ENCODE measurements around the gene RNF186.

Gene RNF186

DNA sequence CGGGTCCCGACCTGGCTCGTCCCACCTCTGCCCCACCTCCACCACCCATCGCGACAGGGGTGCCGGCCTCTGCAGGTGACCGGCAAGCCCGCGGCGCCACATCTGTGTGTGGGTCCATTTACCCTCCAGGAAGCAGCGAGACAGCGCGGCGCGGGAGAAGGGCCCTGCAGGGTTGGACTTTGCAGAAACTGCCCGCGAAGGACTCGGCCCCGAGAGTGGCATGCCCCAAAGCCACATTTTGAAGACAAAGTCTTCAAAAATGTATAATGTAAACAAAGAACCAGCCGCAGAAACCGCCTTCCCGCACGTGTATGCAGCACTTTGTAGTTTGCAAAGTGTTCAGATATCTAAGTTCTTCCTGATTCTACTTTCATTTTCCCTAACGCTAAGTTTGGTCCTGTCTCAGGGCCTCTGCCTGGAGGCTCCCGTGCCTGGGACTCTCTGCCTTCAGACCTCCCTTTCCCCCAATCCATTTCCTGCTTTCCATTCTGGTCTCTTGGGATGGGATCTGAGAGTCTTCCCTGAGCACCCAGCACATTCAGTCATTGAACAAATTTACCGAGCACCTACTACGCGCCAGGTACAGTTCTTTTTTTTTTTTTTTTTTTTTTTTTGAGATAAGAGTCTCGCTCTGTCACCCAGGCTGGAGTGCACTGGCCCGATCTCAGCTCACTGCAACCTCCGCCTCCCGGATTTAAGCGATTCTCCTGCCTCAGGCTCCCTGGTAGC is 14.8 kb downstream of the RNF186 start (continued):
- TF ChIP-seq, protein P1, sequence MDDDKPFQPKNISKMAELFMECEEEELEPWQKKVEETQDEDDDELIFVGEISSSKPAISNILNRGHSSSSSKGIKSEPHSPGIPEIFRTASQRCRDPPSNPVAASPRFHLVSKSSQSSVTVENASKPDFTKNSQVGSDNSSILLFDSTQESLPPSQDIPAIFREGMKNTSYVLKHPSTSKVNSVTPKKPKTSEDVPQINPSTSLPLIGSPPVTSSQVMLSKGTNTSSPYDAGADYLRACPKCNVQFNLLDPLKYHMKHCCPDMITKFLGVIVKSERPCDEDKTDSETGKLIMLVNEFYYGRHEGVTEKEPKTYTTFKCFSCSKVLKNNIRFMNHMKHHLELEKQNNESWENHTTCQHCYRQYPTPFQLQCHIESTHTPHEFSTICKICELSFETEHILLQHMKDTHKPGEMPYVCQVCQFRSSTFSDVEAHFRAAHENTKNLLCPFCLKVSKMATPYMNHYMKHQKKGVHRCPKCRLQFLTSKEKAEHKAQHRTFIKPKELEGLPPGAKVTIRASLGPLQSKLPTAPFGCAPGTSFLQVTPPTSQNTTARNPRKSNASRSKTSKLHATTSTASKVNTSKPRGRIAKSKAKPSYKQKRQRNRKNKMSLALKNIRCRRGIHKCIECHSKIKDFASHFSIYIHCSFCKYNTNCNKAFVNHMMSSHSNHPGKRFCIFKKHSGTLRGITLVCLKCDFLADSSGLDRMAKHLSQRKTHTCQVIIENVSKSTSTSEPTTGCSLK (tag by site-specific recombination; IDR thresholded peaks at IDR 0.05), result no peak
- TF ChIP-seq ZXDB (tag by site-specific recombination; IDR thresholded peaks at IDR 0.05) (peak; percentile 52), WT1 (tag by site-specific recombination; IDR thresholded peaks at IDR 0.05) (no peak), ZNF23 (tag by site-specific recombination; IDR thresholded peaks at IDR 0.05; ENCODE audit: borderline replicate concordance) (no peak), ZNF768 (tag by site-specific recombination; IDR thresholded peaks at IDR 0.05) (no peak), ZBTB48 (tag by site-specific recombination; IDR thresholded peaks at IDR 0.05) (peak; percentile 60), KLF1 (tag by site-specific recombination; IDR thresholded peaks at IDR 0.05) (no peak), ZNF350 (tag by site-specific recombination; IDR thresholded peaks at IDR 0.05) (no peak), ZNF549 (tag by site-specific recombination; IDR thresholded peaks at IDR 0.05) (no peak), KLF8 (tag by site-specific recombination; IDR thresholded peaks at IDR 0.05) (peak; percentile 55; the same call in 1 of the 2 replicates), ZNF16 (tag by site-specific recombination; IDR thresholded peaks at IDR 0.05; ENCODE audit: low read depth) (no peak), SCRT2 (tag by site-specific recombination; IDR thresholded peaks at IDR 0.05) (no peak), ZBTB8A (tag by site-specific recombination; IDR thresholded peaks at IDR 0.05) (no peak), ZNF37A (tag by site-specific recombination; IDR thresholded peaks at IDR 0.05) (no peak), KLF16 (tag by site-specific recombination; IDR thresholded peaks at IDR 0.05) (no peak), KLF7 (tag by site-specific recombination; IDR thresholded peaks at IDR 0.05; ENCODE audit: borderline replicate concordance) (no peak), ZNF274 (IDR thresholded peaks at IDR 0.05; ENCODE audit: low read length) (no peak), ZNF274 (tag by site-specific recombination; IDR thresholded peaks at IDR 0.05; ENCODE audit: borderline replicate concordance) (no peak), ZNF677 (tag by site-specific recombination; IDR thresholded peaks at IDR 0.05) (no peak), GFI1B (tag by site-specific recombination; IDR thresholded peaks at IDR 0.05) (no peak), ZNF596 (tag by site-specific recombination; IDR thresholded peaks at IDR 0.05) (no peak), ZSCAN30 (tag by site-specific recombination; IDR thresholded peaks at IDR 0.05) (no peak), ZNF626 (tag by site-specific recombination; IDR thresholded peaks at IDR 0.05) (no peak), SP2 (tag by site-specific recombination; IDR thresholded peaks at IDR 0.05) (peak; percentile 21; the same call in 1 of the 2 replicates), SETDB1 (IDR thresholded peaks at IDR 0.05; ENCODE audit: insufficient read length, low read length) (no peak), ZNF211 (tag by site-specific recombination; IDR thresholded peaks at IDR 0.05; ENCODE audit: low read depth) (no peak), TCF7L2 (IDR thresholded peaks at IDR 0.05; ENCODE audit: borderline replicate concordance, low read depth, low read length) (no peak), ZBTB20 (tag by site-specific recombination; IDR thresholded peaks at IDR 0.05) (peak; percentile 76)
- TF ChIP-seq, protein P2, sequence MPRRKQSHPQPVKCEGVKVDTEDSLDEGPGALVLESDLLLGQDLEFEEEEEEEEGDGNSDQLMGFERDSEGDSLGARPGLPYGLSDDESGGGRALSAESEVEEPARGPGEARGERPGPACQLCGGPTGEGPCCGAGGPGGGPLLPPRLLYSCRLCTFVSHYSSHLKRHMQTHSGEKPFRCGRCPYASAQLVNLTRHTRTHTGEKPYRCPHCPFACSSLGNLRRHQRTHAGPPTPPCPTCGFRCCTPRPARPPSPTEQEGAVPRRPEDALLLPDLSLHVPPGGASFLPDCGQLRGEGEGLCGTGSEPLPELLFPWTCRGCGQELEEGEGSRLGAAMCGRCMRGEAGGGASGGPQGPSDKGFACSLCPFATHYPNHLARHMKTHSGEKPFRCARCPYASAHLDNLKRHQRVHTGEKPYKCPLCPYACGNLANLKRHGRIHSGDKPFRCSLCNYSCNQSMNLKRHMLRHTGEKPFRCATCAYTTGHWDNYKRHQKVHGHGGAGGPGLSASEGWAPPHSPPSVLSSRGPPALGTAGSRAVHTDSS (tag by site-specific recombination; IDR thresholded peaks at IDR 0.05), result no peak
- TF ChIP-seq, protein P3, sequence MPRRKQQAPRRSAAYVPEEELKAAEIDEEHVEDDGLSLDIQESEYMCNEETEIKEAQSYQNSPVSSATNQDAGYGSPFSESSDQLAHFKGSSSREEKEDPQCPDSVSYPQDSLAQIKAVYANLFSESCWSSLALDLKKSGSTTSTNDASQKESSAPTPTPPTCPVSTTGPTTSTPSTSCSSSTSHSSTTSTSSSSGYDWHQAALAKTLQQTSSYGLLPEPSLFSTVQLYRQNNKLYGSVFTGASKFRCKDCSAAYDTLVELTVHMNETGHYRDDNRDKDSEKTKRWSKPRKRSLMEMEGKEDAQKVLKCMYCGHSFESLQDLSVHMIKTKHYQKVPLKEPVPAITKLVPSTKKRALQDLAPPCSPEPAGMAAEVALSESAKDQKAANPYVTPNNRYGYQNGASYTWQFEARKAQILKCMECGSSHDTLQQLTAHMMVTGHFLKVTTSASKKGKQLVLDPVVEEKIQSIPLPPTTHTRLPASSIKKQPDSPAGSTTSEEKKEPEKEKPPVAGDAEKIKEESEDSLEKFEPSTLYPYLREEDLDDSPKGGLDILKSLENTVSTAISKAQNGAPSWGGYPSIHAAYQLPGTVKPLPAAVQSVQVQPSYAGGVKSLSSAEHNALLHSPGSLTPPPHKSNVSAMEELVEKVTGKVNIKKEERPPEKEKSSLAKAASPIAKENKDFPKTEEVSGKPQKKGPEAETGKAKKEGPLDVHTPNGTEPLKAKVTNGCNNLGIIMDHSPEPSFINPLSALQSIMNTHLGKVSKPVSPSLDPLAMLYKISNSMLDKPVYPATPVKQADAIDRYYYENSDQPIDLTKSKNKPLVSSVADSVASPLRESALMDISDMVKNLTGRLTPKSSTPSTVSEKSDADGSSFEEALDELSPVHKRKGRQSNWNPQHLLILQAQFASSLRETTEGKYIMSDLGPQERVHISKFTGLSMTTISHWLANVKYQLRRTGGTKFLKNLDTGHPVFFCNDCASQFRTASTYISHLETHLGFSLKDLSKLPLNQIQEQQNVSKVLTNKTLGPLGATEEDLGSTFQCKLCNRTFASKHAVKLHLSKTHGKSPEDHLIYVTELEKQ (tag by site-specific recombination; IDR thresholded peaks at IDR 0.05; ENCODE audit: borderline replicate concordance), result no peak
- TF ChIP-seq, protein P4, sequence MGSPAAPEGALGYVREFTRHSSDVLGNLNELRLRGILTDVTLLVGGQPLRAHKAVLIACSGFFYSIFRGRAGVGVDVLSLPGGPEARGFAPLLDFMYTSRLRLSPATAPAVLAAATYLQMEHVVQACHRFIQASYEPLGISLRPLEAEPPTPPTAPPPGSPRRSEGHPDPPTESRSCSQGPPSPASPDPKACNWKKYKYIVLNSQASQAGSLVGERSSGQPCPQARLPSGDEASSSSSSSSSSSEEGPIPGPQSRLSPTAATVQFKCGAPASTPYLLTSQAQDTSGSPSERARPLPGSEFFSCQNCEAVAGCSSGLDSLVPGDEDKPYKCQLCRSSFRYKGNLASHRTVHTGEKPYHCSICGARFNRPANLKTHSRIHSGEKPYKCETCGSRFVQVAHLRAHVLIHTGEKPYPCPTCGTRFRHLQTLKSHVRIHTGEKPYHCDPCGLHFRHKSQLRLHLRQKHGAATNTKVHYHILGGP (tag by site-specific recombination; IDR thresholded peaks at IDR 0.05), result no peak
